ENCODE data around the gene LTB4R2. TPM values are rescaled to one million over a fixed set of nuclear protein-coding genes. Genes with fewer than 3 reads are reported as not detected.

LTB4R2 gene
- total and polyA plus RNA-seq, 7 donors = under 0.01 to 5.5 (median 3.6) TPM; not detected in 1

GRCh38 chr14:24290746-24291145 lies 19.2 kb upstream of the LTB4R2 start:
- no peak for TF ChIP-seq EP300 (IDR thresholded peaks at IDR 0.05)
- TF ChIP-seq, protein P1, sequence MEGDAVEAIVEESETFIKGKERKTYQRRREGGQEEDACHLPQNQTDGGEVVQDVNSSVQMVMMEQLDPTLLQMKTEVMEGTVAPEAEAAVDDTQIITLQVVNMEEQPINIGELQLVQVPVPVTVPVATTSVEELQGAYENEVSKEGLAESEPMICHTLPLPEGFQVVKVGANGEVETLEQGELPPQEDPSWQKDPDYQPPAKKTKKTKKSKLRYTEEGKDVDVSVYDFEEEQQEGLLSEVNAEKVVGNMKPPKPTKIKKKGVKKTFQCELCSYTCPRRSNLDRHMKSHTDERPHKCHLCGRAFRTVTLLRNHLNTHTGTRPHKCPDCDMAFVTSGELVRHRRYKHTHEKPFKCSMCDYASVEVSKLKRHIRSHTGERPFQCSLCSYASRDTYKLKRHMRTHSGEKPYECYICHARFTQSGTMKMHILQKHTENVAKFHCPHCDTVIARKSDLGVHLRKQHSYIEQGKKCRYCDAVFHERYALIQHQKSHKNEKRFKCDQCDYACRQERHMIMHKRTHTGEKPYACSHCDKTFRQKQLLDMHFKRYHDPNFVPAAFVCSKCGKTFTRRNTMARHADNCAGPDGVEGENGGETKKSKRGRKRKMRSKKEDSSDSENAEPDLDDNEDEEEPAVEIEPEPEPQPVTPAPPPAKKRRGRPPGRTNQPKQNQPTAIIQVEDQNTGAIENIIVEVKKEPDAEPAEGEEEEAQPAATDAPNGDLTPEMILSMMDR (IDR thresholded peaks at IDR 0.05) = no peak
- no peak for TF ChIP-seq POLR2A (IDR thresholded peaks at IDR 0.05)
- TF ChIP-seq POLR2AphosphoS5 (IDR thresholded peaks at IDR 0.05) = no peak
- DNase-seq = no peak
- H3K4me3 ChIP-seq = no peak overlapping the region
- H3K27ac ChIP-seq = no peak overlapping the region
- intact Hi-C loops (cut with DNase I) = no loop called here
- peaks cover 16 to 50% (median 19%) of the 10 kb centered on the region in 4 donors for H3K36me3 ChIP-seq
- H3K9me3 ChIP-seq = no peaks in the 10 kb centered on the region
- H3K4me1 ChIP-seq = no peaks in the 10 kb centered on the region
- WGBS, 2 donors = 93% methylated on average over 9 of the region's 9 CpGs
- H3K27me3 ChIP-seq = no peaks in the 10 kb centered on the region

DNA sequence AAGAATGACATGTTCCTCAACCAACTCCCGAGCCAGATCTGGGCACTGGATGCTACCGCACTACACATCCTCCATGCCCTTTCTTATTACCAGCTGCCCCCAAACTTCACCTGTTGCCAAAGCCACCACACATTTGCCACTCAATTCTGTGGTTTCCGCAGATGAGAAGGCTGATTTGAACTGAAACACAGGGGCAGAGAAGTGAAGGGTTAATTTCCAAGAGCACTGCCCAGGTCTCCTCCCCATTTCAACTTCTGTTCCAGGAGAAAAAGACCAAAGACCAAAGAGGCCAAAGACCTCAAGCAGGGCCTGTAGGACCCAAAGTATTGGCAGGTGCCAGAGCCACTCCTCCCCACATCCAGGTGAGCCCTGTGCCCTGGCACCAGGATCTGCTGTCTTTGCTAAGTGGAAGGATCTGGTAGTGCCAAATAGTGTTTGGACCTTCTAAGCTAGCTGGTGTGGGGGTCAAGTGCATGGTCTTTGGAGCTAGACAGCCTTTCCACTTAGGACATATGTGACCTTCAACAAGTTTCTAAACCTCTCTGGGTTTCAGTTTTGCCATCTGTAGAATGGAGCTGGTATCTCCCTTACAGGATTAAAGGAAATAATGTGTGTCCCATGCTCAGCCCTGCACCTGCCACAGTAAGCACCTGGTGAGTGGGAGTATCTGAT lies 18.4 kb upstream of the LTB4R2 start:
- Histone ChIP-seq H3K27ac (no peak overlapping the region), H3K9me3 (no peaks in the 10 kb centered on the region), H3K4me3 (no peak overlapping the region), H3K27me3 (no peaks in the 10 kb centered on the region), H3K36me3 (peaks cover 16 to 59% (median 26%) of the 10 kb centered on the region in 4 donors), H3K4me1 (peaks cover 0 to 3% (median 0%) of the 10 kb centered on the region in 4 donors)
- intact Hi-C loops (cut with DNase I) = no loop called here
- TF ChIP-seq, protein P1 (IDR thresholded peaks at IDR 0.05) = no peak
- TF ChIP-seq POLR2AphosphoS5 (IDR thresholded peaks at IDR 0.05) (no peak), POLR2A (IDR thresholded peaks at IDR 0.05) (no peak), EP300 (IDR thresholded peaks at IDR 0.05) (no peak)
- whole genome bisulfite sequencing, 2 donors = 95 to 96% methylated on average over 3 of the region's 3 CpGs
- no peak for DNase-seq

GRCh38 chr14:24292118-24292807 lies 17.7 kb upstream of the LTB4R2 start:
- intact Hi-C loops (cut with DNase I) = no loop called here
- Histone ChIP-seq H3K4me1 (peaks cover 0 to 5% (median 0%) of the 10 kb centered on the region in 4 donors), H3K27ac (no peak overlapping the region), H3K9me3 (no peaks in the 10 kb centered on the region), H3K27me3 (no peaks in the 10 kb centered on the region), H3K4me3 (no peak overlapping the region), H3K36me3 (peaks cover 16 to 59% (median 27%) of the 10 kb centered on the region in 4 donors)
- 96% methylated on average over 11 of the region's 11 CpGs for WGBS, 2 donors
- TF ChIP-seq POLR2A (IDR thresholded peaks at IDR 0.05) (no peak), POLR2AphosphoS5 (IDR thresholded peaks at IDR 0.05) (no peak), EP300 (IDR thresholded peaks at IDR 0.05) (no peak)
- TF ChIP-seq, protein P1 (IDR thresholded peaks at IDR 0.05) = no peak
- DNase-seq = no peak

DNA sequence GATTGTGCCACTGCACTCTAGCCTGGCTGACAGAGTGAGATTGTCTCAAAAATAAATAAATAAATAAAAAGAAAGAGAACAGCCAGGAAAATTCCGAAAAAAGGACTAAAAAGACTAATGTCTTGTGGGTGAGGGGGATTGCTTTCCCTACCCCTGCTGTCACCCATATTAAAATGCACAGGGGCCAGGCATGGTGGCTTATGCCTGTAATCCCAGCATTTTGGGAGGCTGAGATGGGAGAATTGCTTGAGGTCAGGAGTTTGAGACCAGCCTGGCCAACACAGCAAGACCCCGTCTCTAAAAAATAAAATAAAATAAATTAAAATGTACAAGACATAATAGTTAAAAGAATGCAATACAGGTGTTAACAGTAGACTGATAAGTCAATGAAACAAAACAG lies 16.4 kb upstream of the LTB4R2 start:
- intact Hi-C loops (cut with DNase I) = no loop called here
- Histone ChIP-seq H3K4me3 (no peak overlapping the region), H3K9me3 (no peaks in the 10 kb centered on the region), H3K27me3 (no peaks in the 10 kb centered on the region), H3K4me1 (peaks cover 0 to 5% (median 2%) of the 10 kb centered on the region in 4 donors), H3K27ac (no peak overlapping the region), H3K36me3 (peaks cover 16 to 59% (median 27%) of the 10 kb centered on the region in 4 donors)
- no peak for DNase-seq
- TF ChIP-seq EP300 (IDR thresholded peaks at IDR 0.05) (no peak), POLR2A (IDR thresholded peaks at IDR 0.05) (no peak), POLR2AphosphoS5 (IDR thresholded peaks at IDR 0.05) (no peak)
- TF ChIP-seq, protein P1 (IDR thresholded peaks at IDR 0.05) = no peak
- 98 to 99% methylated on average over 2 of the region's 2 CpGs for WGBS, 2 donors

All from sigmoid colon (tissue), 7 donors.